Body of pancreas (tissue), 4 donors: ENCODE data around the gene KCNK17.

Source experiments
- POLR2A ChIP-seq, 3 donors: fragments of 450-650 bp; IDR thresholded peaks; one replicate each; pipeline ENCODE4 v1.6.1; 2016; ENCODE audit warnings: antibody characterized with exemption in 3 of 3, mild to moderate bottlenecking in 2 of 3
- TF ChIP-seq, protein P1 (sequence below), 7 experiments: fragments of 450-650 bp in 4 of 7; fragments of 200-600 bp in 3 of 7; sonication (generic) in 3 of 7; IDR thresholded peaks; one replicate each; pipeline ENCODE4 v1.5.1; 2016 to 2019; ENCODE audit warnings: antibody characterized with exemption in 7 of 7

DNA sequence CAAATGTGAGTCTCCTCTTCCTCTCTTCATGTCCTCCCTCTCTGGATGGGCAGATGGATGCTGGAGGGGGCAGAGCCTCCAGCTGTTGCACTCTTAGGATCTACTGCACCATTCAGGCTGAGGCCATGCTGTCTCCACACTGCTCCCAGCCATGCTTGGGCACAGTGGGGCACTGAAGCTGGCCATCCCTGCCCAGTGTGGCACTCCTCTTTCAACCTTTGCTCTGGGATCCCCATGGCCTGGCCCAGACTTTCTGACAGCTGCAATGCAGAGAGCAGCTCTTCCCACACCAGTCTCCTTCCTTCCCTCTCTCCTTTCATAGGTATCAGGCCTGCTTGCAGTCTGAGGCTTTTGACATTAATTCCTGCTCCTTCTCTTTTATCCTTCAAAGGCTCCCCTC lies 9.3 kb downstream of the KCNK17 start:
- TF ChIP-seq, protein P1, sequence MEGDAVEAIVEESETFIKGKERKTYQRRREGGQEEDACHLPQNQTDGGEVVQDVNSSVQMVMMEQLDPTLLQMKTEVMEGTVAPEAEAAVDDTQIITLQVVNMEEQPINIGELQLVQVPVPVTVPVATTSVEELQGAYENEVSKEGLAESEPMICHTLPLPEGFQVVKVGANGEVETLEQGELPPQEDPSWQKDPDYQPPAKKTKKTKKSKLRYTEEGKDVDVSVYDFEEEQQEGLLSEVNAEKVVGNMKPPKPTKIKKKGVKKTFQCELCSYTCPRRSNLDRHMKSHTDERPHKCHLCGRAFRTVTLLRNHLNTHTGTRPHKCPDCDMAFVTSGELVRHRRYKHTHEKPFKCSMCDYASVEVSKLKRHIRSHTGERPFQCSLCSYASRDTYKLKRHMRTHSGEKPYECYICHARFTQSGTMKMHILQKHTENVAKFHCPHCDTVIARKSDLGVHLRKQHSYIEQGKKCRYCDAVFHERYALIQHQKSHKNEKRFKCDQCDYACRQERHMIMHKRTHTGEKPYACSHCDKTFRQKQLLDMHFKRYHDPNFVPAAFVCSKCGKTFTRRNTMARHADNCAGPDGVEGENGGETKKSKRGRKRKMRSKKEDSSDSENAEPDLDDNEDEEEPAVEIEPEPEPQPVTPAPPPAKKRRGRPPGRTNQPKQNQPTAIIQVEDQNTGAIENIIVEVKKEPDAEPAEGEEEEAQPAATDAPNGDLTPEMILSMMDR (IDR thresholded peaks at IDR 0.05) = no peak
- no peak for TF ChIP-seq POLR2A (IDR thresholded peaks at IDR 0.05)
